ENCODE data around the gene FES.

GRCh38 chr15:90895571-90896117 is 11.3 kb downstream of the FES start:
- no peak for TF ChIP-seq EP300 (IDR thresholded peaks at IDR 0.05)
- no peak for TF ChIP-seq POLR2A (IDR thresholded peaks at IDR 0.05)
- TF ChIP-seq CTCF (IDR thresholded peaks at IDR 0.05) = no peak

All from tibial nerve (tissue), 4 donors.